ENCODE measurements around the gene SP2.

- TF ChIP-seq POLR2A (IDR thresholded peaks at IDR 0.05; ENCODE audit: low read depth, low read length) (no peak), POLR2AphosphoS5 (IDR thresholded peaks at IDR 0.05; ENCODE audit: low read depth, low read length) (no peak), TAF1 (IDR thresholded peaks at IDR 0.05; ENCODE audit: borderline replicate concordance, low read depth, low read length) (no peak)
Measured at GRCh38 chr17:47955497-47956461, 59.7 kb downstream of the SP2 start.
